HG03378 (cell line): ENCODE data around the gene APBA2.

Experiments
- ATAC-seq: cut with Tn5 transposase; IDR thresholded peaks from one replicate; pipeline ENCODE4 v1.9.1; 2021; ENCODE audit warnings: mild to moderate bottlenecking, moderate library complexity; ENCODE audit not compliant: unreplicated experiment

APBA2 gene

DNA sequence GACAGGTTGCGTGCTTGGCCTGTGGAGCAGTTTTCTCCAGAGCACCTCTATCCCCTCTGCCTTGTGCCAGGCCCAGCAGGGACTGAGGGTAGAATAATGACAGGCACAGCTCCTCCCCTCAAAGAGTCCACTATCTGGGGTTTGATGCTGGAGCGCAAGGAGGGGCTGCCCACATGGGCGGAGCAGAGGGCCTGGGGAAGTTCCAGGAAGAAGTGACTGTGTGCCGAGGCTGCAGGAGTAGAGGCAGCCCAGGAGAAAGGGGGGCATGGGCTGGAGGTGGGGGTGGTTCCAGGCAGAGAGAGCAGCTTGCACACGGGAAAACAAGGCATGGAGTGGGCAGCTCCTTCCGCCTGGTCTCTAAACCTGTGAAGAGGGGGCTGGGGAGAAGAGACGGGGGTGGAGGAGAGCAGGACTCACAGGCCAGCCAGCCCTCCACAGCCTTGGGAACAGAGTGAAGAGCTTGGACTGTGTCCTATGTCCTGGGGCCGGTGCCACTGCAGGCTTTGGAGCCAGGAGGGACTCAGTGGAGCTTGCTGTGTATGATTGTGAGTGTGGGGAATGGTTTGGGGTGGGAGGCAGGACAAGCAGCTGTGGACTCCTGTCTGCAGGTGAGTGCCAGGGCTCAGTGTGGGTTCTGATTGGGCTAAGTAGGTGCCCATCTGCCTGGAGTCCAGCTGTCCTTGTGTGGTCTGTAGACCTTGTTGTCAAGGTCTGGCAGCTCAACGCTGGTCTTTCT lies 48.1 kb downstream of the APBA2 start:
- no peak for ATAC-seq

DNA sequence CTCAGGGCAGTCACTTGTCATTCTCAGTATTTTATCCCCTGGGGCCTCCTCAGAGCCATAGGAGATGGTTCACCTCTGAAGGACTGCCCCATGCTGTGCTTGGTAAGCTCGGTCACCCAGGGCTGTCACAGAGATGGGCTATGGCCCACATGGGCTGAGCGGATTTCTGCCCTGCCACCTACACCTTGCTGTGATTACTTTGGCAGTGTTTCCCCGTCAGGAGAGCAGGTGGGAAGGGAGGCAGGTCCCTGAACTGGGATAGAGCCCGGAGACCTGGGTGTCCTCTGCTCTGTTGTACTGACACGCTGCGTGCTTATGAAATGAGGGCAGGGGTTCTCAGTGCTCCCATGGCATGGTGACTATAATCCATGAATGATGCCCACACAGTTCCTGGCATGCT lies 48.9 kb downstream of the APBA2 start:
- no peak for ATAC-seq

DNA sequence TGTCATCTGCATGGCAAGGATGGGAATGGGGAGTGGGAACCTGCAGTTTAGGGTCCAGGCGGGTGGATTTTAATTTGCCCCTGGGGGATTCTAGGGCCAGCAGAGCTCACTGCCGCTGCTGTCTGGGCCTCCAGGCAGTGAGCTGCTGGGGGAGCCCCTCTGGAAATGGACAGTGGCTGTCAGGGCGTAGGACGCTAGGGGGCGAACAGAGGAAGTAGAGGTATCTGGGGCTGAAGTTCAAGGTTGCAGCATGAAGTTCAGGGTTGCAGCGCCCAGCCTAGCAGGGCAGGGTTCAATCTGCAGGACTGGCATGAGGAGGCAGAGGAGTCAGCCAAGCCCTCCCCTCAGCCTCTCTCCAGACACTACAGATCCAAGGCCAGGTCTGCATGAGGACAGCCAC lies 49.5 kb downstream of the APBA2 start:
- no peak for ATAC-seq

DNA sequence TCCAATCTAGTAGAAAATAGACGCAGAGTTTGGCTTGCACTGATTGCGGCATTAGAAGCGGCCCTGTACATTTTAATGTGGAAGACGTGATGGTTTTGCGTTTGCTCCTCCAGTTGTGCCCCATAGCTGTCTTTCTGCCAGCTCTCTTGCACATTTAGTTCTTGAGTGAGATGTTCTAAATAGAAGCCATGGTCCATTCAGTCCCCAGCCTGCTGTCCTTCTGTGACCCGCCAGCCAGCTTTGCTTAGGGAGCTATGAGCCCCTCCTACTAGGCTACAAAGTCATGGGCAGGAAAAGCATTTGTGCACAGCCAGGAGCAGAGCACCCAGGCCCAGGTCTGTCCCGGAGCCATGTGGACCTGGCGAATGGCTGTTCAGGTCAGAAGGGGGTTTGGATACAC lies 50.3 kb downstream of the APBA2 start:
- ATAC-seq = no peak

DNA sequence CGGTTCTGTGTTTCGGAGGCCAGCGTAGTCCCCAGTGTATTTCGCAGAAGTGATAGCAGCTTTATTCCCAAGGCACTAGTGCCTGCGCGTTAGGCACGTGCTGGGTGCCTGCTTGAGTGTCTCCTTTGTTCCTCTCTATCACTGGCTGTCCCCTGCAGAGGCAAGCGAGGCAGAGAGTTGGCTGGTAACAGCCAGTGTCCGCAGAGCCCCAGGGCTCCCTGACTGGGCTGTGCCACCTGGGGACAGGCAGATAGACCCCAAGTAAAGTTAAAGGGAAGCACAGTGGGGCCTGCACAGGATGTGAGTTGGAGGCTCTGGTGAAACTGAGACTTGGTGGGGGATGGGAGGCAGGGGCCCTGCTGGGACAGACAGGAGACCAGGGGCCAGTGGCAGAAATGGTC lies 50.7 kb downstream of the APBA2 start:
- no peak for ATAC-seq

DNA sequence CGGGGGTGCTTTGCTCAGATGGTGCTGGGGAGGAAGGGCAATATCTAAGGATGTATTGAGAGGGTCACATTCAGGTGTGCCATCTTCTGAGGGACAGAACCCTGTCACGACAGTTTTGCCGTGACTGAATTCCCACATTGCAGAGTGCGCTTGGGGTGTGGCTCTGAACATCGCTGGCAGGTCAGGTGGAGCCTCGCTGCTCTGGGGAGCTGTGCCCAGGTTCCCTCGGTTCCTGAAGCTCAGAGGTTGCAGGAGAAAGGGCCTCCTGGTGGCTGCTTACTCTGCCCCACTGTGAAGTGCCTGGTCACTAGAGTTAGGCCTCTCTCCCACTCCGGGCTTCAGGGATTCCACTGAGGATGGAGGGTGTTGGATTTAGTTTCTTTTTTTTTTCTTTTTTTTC lies 51.5 kb downstream of the APBA2 start:
- ATAC-seq = no peak

DNA sequence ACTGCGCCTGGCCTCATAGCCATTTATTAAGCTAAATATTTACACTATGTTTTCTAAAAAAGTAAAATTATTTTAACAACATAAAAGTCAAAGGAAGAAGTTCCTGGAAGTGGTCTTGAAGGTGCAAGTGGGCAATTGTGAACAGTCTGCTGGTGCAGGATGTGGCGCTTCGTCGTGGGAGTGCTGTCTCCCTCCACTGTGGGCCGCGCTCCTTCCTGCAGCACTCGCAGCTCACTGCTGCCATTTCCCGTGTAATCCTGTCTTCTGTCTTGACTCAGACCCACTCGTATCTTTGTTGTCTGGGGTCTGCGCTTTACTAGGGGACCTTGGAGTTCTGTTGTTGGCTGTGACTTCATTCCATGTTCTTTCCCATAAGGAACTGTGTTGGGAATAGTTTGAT lies 56.3 kb downstream of the APBA2 start:
- ATAC-seq = no peak

DNA sequence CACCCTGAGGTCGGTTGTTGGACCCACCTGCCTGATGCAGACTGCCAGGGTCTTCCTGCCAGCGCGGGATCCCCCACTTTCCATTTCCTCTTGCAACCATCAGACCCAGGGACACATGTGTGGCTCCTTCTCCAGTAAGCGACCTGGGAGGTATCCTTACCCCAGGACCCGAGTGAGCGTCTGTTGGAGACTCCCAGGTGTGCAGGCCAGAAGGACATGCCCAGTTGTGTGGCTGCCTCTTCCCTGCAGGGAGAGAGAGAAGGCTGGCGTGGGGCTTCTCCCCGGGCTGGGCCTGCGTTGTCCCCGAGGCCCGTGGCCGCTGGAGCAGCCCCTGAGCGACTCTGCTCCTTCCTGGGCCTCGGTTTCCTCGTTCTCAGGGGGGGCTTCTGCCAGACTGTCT lies 56.8 kb downstream of the APBA2 start:
- ATAC-seq = no peak

DNA sequence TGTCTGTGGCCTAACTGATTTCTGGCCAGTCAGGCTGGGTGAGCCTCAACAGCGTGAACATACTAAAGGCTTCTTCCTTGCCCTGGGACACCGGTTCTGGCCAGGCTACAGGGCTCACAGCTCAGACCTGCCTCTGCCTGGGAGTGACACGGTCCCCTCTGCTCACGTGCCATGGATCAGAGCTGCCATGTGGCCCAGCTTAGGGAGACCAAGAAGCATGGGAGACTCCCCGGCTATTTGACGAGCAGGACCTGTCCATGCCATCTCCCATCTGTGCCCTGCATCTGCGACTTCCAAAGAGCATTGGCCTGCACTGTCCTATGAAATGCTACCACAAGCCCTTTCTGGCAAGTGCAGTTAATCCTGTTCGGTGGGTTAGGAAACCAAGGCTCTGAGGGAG lies 57.4 kb downstream of the APBA2 start:
- ATAC-seq = no peak

DNA sequence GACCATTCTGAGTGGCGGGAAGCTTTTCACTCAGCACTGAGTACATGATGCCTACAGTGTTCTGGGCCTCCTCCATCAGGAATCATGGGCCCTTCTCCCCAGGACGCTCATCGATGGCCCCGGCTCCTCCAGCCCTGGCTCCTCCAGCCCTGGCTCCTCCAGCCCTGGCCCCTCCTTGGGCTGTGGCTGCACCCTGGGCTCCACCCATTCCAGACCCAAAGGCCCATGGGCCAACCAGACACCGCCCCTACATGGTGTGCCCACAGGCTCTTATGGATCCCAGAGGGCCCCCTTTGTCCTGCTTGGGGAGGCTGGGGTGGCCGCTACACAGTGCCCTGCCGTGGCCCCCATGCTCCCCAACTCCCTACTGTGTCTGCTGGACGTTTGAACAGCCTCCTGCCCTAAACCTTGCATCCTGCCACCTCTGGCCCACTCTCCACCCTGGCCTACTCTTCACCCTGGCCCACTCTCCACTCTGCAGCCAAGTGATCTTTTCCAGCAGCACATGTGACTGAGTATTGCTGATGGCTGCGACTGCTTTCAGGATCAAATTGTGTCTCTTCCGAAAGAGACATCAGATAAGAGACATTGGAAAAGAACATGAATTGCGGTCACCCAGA lies 57.9 kb downstream of the APBA2 start:
- ATAC-seq = no peak

DNA sequence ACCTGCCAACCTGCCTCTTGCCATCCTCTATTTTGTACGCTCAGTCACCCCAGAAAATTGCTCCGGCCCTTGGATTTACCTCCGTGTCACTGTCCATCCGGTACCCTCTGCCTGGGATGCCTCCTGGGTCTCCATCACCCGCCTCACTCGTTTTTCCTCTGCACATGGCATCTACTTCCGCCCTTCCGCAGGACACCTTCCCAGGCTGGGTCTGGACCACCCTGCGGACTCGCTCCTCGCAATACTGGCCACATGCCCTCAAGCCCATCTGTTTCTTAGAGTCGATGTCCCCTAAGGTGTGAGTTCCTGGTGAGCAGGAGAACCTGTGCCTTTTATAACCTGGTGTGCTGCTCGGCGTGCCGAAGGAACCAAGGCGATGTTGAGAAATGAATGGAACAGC lies 58.5 kb downstream of the APBA2 start:
- ATAC-seq = no peak

DNA sequence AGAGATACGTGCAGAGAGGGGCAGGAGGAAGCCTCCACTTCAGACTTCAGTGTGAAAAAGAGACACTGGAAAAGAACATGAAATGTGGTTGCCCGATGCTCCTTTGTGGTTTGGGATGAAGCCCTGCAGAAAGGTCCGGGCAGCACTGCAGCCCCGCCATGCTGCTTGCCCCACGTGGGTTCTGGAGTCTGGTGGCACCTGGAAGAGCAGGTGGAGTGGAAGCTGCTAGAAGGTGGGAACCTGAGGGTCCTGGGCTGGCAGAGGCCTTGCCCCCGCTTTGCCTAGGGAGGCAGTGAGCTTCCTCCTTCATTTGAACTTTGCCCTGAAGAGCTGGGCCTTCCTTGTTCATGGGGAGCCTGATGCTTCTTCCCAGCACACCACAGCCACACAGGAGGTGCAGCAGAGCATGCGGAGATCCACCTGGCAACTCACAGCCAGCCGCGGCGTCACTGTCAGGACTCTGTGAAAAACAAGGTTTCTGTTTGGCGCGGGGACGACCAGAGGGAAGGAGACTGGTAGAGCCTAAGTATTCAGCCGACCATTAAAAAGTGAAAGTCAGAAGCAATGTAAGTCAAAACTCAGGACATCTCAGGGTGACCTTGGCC lies 59.0 kb downstream of the APBA2 start:
- ATAC-seq = no peak

DNA sequence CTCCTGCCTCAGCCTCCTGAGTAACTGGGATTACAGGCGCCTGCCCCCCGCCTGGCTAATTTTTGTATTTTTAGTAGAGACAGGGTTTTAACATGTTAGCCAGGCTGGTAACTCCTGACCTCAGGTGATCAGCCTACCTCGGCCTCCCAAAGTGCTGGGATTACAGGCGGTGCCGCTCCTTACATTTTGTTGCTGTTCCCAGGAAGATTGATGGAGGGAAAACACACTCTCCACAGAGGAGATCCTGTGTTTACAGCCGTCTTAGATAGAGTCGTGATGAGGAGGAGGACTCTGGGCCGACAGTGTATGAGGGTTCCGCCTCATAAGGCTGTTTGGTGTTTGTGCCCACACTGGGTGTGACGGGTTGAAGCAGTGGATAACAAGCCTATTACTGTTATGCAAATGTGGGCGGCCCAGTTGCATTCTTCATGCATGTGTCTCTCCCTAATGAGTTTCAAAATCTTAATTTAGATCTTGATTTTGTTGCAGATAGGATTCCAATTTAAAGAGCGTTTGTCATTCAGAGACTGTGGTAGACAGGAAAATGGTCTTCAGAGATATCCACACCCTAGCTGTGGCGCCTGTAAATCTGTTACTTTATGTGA lies 60.0 kb downstream of the APBA2 start:
- ATAC-seq = no peak

DNA sequence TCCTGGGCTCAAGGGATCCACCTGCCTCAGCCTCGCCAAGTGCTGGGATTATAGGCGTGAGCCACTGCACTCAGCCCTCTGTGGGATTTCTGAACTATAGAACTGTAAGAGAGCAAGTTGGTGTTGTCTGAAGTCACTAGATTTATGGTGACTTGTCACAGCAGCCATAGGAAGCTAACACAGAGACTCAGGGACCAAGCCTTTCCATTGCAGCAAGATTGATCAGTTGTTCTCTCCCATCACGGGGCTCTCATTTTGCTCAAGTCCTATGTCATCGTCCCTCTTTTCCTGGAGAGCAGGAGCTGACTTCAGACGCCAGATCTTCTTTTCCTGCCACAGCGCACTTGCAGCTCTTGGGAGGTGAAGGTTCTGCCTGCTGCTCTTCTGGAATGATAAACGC lies 61.0 kb downstream of the APBA2 start:
- ATAC-seq = no peak

DNA sequence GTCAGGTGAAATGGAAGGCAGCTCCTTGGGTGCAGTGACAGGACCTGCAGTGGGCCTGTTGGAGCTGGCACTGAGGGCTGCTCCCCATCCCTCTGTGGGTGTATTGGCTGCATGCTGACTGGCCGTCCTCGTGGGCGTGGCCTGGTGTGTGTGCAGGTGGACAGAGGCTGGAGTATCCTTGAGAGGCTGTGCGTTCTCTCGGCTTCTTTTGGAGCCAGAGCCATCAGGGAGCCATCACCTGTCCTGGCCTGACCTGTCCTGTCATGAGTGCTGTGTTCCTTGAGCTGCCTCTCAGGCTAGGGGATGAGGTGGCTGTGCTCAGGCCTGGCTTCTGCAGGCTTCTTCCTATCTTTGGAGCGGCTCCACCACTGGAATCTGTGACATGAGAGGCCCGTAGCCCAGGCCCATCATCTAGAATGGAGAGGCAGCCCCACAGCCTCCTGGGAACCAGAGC lies 61.5 kb downstream of the APBA2 start:
- ATAC-seq = no peak

DNA sequence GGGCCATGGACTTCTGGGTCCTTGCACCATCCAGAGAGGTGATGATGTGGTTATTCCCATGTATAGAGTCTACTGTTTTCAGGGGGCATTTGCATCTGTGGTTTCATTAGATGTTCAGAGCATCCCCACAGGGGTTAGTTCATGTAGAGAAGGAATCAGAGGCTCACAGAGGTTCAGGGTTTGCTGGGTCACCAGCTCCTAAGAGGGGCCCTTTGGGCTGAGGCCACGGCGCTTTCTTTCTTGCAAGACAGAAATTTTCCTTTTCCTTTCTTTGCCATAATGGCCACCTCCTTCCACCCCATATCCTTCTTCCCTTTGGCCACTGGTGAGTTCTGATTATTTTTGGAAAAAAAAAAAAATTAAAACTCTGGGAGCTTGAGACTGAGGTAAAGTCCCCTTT lies 62.3 kb downstream of the APBA2 start:
- ATAC-seq = no peak

DNA sequence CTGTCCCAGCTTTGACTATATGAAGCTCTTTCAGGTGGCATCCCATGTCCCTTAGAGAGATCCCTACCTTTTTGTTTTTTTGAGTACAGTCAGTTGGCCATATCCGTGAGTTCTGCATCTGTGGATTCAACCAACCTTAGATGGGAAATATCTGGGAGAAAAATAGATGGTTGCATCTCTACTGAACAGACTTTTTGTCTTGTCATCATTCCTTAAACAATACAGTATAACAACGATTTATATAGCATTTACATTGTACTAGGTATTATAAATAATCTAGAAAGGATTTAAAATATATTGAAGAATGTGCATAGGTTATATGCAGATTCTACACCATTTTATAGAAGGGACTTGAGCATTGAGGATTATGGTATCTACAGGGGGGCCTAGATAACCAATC lies 65.1 kb downstream of the APBA2 start:
- ATAC-seq = no peak

DNA sequence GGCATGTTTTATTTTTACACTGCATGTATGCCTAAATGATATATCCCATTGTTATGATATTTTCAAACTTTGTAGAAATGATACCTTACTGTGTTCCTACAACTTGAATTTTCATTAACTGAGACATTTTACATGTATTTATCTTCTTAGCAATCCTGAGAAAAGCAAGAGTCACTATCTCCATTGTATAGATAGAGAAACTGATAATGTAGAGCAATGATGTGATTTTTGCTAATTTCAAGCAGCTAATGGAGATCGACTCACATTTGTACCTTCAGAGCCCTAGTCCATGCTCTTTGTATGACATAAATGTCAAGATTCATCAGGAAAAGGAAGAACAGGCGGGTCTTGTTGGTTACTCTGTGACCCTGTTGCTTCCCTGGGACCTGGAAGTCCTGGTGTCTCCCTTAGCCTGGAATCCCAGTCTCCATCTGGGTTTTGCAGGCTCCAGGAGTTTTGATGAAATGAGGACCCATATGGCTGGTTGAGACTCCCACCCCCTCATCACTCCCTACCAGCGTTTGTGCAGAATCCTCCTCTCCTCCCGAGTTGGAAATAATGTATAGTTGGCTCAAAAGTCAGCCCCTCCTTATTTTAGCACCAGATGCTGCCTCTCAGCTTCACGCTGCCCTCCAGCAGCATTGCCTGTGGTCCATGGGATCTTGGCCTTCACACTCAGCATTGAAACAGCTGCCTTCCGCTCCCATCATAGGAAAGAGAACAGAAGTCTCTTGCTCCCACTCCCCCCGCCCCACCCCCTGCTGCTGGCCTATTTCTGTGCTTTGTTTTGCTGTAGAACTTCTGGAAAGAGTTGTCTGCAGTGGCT lies 67.1 kb downstream of the APBA2 start:
- no peak for ATAC-seq

DNA sequence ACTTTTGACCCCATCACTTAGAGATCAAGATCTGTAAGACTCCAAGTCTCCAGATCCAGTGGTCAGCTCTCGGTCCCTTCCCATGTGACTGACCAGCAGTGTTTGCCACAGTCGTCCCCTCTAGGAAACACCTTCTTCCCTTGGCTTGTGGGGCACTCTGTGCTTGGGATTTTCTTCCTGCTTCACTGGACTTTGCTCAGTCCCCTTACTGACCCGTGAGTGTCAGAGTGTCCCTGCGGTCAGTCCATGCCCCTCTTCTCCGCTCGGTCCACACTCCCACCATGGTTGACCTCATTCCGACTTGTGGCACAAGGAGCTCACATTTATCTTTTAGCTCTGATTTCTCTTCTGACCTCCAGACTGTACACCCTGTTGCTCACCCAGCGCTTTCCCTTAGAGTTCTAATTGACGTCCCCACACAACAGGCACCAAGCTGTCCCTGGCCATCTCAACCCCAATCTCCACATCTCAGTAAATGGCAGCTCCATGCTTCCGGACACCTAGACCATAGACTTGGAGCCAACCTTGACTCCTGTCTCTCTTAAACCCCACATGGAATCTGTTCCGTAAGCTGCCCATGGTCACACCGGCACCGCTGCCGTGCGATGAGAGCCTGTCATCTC lies 67.9 kb downstream of the APBA2 start:
- no peak for ATAC-seq

DNA sequence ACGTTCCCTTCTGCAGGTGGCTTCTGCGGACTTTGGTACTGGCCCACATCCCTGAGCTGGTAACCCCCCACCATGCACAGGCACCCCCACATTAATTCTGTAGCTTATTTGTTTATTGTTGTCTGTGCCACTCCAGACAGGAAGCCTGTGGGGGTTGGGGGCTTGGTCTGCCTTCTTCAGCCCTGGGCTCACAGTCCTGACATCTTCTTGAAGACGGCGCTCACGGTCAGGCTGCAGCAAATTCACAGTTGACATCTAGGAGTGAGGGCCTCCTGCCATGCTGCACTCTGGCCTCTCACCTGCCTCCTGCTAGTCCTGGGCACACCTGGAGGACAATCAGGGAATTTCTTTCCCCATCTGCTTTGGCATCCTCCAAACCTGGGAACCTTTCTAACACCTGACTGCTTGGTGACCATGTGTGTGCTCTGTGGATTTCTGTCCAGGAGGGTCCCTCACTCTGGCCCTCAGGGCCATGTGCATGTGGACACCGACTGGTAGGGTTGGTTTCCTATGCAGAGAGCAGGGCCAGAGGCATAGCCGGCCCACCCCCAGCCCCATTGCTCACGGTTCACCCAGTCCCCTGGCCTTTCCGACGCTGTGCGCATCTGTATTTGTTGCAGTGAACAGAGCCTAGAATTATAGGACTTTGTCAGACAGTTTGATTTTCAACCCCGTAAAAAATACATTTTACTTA lies 68.8 kb downstream of the APBA2 start:
- ATAC-seq = no peak
